Measurements from ENCODE around the gene LIN9.

LIN9 gene

DNA sequence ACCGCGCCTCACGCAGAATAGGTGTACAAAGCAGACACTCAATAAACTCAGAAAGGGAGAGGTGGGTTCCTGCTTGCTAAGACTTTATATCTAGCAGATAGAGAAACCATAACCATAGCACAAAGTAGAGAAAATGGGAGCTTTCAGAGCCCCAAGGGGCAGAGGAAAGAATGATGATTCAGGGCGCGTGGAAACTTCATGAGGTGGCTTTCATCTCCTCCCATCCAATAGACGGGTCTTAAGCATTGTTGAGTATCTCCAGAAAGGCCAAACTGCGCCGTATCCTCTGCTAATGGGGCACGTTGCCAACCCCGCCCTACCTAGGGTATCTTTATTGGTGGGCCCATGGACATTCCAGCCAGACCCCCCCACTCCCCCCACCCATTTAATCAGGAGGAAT lies 86.3 kb downstream of the LIN9 start:
- H3K4me3 ChIP-seq (ENCODE audit: severe bottlenecking) = no peak overlapping the region
- DNase-seq (ENCODE audit: low spot score) = no peak
- H3K27me3 ChIP-seq (ENCODE audit: insufficient read depth, poor library complexity, severe bottlenecking) = no peaks in the 10 kb centered on the region
- H3K36me3 ChIP-seq (ENCODE audit: low read depth) = no peaks in the 10 kb centered on the region
- H3K4me1 ChIP-seq (ENCODE audit: insufficient read depth, poor library complexity, severe bottlenecking) = no peaks in the 10 kb centered on the region
- H3K9me3 ChIP-seq (ENCODE audit: severe bottlenecking) = no peaks in the 10 kb centered on the region
- no peak overlapping the region for H3K27ac ChIP-seq (ENCODE audit: poor library complexity, severe bottlenecking)
- TF ChIP-seq, protein P1, sequence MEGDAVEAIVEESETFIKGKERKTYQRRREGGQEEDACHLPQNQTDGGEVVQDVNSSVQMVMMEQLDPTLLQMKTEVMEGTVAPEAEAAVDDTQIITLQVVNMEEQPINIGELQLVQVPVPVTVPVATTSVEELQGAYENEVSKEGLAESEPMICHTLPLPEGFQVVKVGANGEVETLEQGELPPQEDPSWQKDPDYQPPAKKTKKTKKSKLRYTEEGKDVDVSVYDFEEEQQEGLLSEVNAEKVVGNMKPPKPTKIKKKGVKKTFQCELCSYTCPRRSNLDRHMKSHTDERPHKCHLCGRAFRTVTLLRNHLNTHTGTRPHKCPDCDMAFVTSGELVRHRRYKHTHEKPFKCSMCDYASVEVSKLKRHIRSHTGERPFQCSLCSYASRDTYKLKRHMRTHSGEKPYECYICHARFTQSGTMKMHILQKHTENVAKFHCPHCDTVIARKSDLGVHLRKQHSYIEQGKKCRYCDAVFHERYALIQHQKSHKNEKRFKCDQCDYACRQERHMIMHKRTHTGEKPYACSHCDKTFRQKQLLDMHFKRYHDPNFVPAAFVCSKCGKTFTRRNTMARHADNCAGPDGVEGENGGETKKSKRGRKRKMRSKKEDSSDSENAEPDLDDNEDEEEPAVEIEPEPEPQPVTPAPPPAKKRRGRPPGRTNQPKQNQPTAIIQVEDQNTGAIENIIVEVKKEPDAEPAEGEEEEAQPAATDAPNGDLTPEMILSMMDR (IDR thresholded peaks at IDR 0.05; ENCODE audit: poor library complexity, severe bottlenecking) = no peak
- ATAC-seq (ENCODE audit: low read depth) = no peak

DNA sequence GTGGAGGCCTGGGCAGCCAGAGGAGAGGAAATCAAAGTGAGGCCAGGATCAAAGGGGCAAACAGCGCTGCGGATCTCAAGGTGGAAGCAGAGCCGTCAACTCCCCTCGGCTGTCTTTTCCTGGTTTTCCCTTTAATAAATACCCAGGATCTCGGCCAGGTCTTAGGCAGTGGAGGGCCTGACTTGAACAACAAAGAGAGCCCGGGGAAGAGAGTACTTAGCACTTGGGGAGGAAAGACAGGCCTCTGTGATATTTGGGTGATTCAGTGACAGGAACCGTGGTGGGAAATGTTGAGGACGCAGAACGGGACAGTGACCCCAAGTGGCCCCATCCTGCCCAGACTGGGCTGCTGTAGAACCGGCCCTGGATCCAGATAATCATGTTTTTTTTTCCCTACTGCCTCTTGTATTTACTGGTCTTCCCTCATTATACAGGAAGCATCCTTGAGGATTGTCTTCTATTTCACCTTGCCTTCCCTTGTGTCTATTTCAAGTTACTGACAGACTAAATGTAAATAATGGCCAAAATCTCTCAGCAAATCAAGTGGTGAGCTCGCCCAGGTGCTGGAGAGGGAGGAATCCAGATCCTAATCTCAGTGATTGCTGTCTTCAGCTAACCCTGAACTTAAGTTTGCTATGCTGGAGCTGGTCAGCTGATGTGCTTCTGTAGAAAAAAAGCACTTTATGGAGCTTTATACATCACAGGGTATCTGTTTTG lies 88.3 kb downstream of the LIN9 start:
- H3K4me1 ChIP-seq (ENCODE audit: insufficient read depth, poor library complexity, severe bottlenecking) = no peaks in the 10 kb centered on the region
- no peaks in the 10 kb centered on the region for H3K36me3 ChIP-seq (ENCODE audit: low read depth)
- H3K27ac ChIP-seq (ENCODE audit: poor library complexity, severe bottlenecking) = no peak overlapping the region
- H3K9me3 ChIP-seq (ENCODE audit: severe bottlenecking) = no peaks in the 10 kb centered on the region
- DNase-seq (ENCODE audit: low spot score) (no peak), ATAC-seq (ENCODE audit: low read depth) (no peak)
- TF ChIP-seq, protein P1 (IDR thresholded peaks at IDR 0.05; ENCODE audit: poor library complexity, severe bottlenecking) = no peak
- H3K27me3 ChIP-seq (ENCODE audit: insufficient read depth, poor library complexity, severe bottlenecking) = no peaks in the 10 kb centered on the region
- H3K4me3 ChIP-seq (ENCODE audit: severe bottlenecking) = no peak overlapping the region

DNA sequence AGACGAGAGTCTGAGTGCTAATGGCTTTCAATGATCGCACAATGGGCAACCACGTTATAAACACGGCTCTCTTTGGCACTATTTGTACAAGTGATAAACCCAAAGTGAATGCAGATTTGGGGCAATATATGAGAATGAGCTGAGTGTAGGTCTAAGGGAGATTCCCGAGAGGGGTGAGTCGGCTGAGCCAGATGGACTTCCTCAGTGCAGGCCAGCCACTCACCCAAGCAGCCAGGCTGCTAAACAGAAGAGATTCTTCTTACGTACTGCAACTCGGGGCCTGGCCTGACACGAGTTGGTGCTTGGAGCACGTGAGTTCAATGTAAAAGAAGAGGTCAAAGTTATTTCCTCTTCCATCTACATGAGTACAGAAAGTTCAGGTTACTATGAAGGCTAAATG lies 91.7 kb downstream of the LIN9 start:
- Histone ChIP-seq H3K27ac (ENCODE audit: poor library complexity, severe bottlenecking) (no peak overlapping the region), H3K9me3 (ENCODE audit: severe bottlenecking) (no peaks in the 10 kb centered on the region), H3K4me3 (ENCODE audit: severe bottlenecking) (no peak overlapping the region), H3K4me1 (ENCODE audit: insufficient read depth, poor library complexity, severe bottlenecking) (no peaks in the 10 kb centered on the region), H3K27me3 (ENCODE audit: insufficient read depth, poor library complexity, severe bottlenecking) (no peaks in the 10 kb centered on the region), H3K36me3 (ENCODE audit: low read depth) (no peaks in the 10 kb centered on the region)
- ATAC-seq (ENCODE audit: low read depth) (no peak), DNase-seq (ENCODE audit: low spot score) (no peak)
- TF ChIP-seq, protein P1 (IDR thresholded peaks at IDR 0.05; ENCODE audit: poor library complexity, severe bottlenecking) = no peak

- no peaks in the 10 kb centered on the region for H3K36me3 ChIP-seq (ENCODE audit: low read depth)
- H3K27ac ChIP-seq (ENCODE audit: poor library complexity, severe bottlenecking) = no peak overlapping the region
- DNase-seq (ENCODE audit: low spot score) = no peak
- H3K27me3 ChIP-seq (ENCODE audit: insufficient read depth, poor library complexity, severe bottlenecking) = no peaks in the 10 kb centered on the region
- TF ChIP-seq, protein P1 (IDR thresholded peaks at IDR 0.05; ENCODE audit: poor library complexity, severe bottlenecking) = no peak
- no peak for ATAC-seq (ENCODE audit: low read depth)
- H3K9me3 ChIP-seq (ENCODE audit: severe bottlenecking) = no peaks in the 10 kb centered on the region
- no peak overlapping the region for H3K4me3 ChIP-seq (ENCODE audit: severe bottlenecking)
- H3K4me1 ChIP-seq (ENCODE audit: insufficient read depth, poor library complexity, severe bottlenecking) = no peaks in the 10 kb centered on the region
Observed at GRCh38 chr1:226216056-226216455, 92.9 kb downstream of the LIN9 start.

GRCh38 chr1:226215239-226215638 lies 93.7 kb downstream of the LIN9 start:
- ATAC-seq (ENCODE audit: low read depth) (no peak), DNase-seq (ENCODE audit: low spot score) (no peak)
- Histone ChIP-seq H3K36me3 (ENCODE audit: low read depth) (no peaks in the 10 kb centered on the region), H3K4me1 (ENCODE audit: insufficient read depth, poor library complexity, severe bottlenecking) (no peaks in the 10 kb centered on the region), H3K27ac (ENCODE audit: poor library complexity, severe bottlenecking) (no peak overlapping the region), H3K4me3 (ENCODE audit: severe bottlenecking) (no peak overlapping the region), H3K9me3 (ENCODE audit: severe bottlenecking) (no peaks in the 10 kb centered on the region), H3K27me3 (ENCODE audit: insufficient read depth, poor library complexity, severe bottlenecking) (no peaks in the 10 kb centered on the region)
- TF ChIP-seq, protein P1 (IDR thresholded peaks at IDR 0.05; ENCODE audit: poor library complexity, severe bottlenecking) = no peak

Measured in RWPE2 (cell line).